ENCODE measurements around the gene SLAMF6.

The SLAMF6 gene

GRCh38 chr1:160467576-160467975 is 55.5 kb downstream of the SLAMF6 start:
- TF ChIP-seq CTCF (IDR thresholded peaks at IDR 0.05; ENCODE audit: insufficient read depth, missing control alignments), result no peak
- DNase-seq (ENCODE audit: insufficient read length, low spot score), result no peak
- no peak for FAIRE-seq

GRCh38 chr1:160466961-160467360 is 56.1 kb downstream of the SLAMF6 start:
- FAIRE-seq (no peak), DNase-seq (ENCODE audit: insufficient read length, low spot score) (no peak)
- TF ChIP-seq CTCF (IDR thresholded peaks at IDR 0.05; ENCODE audit: insufficient read depth, missing control alignments), result no peak

GRCh38 chr1:160465123-160465522 is 57.9 kb downstream of the SLAMF6 start:
- DNase-seq (ENCODE audit: insufficient read length, low spot score) (no peak), FAIRE-seq (no peak)
- no peak for TF ChIP-seq CTCF (IDR thresholded peaks at IDR 0.05; ENCODE audit: insufficient read depth, missing control alignments)

GRCh38 chr1:160460683-160461287 is 62.3 kb downstream of the SLAMF6 start:
- DNase-seq (ENCODE audit: insufficient read length, low spot score) (no peak), FAIRE-seq (no peak)
- no peak for TF ChIP-seq CTCF (IDR thresholded peaks at IDR 0.05; ENCODE audit: insufficient read depth, missing control alignments)

GRCh38 chr1:160460214-160460642 is 62.8 kb downstream of the SLAMF6 start:
- DNase-seq (ENCODE audit: insufficient read length, low spot score), result no peak
- no peak for TF ChIP-seq CTCF (IDR thresholded peaks at IDR 0.05; ENCODE audit: insufficient read depth, missing control alignments)
- no peak for FAIRE-seq

- FAIRE-seq, result no peak
- DNase-seq (ENCODE audit: insufficient read length, low spot score), result no peak
- TF ChIP-seq CTCF (IDR thresholded peaks at IDR 0.05; ENCODE audit: insufficient read depth, missing control alignments), result no peak
Measured at GRCh38 chr1:160459687-160460086, 63.4 kb downstream of the SLAMF6 start.

- FAIRE-seq, result no peak
Measured at GRCh38 chr1:160459056-160459455, 64.0 kb downstream of the SLAMF6 start.

More at GRCh38 chr1:160459056-160459455, 64.0 kb downstream of the SLAMF6 start:
- DNase-seq (ENCODE audit: insufficient read length, low spot score), result no peak
- TF ChIP-seq CTCF (IDR thresholded peaks at IDR 0.05; ENCODE audit: insufficient read depth, missing control alignments), result no peak

Measured in D721Med (cell line).